GM10847 (cell line): Measurements from ENCODE around the gene EDEM2.
A peak's percentile ranks its signal among the peaks of the same experiment; 100 is the strongest.

Experiments used
- POLR2A ChIP-seq: IDR thresholded peaks from 2 replicates; pipeline ENCODE4 v1.6.1; 2011; ENCODE audit not compliant: insufficient read length; ENCODE audit errors: extremely low read depth

Gene EDEM2, protein sequence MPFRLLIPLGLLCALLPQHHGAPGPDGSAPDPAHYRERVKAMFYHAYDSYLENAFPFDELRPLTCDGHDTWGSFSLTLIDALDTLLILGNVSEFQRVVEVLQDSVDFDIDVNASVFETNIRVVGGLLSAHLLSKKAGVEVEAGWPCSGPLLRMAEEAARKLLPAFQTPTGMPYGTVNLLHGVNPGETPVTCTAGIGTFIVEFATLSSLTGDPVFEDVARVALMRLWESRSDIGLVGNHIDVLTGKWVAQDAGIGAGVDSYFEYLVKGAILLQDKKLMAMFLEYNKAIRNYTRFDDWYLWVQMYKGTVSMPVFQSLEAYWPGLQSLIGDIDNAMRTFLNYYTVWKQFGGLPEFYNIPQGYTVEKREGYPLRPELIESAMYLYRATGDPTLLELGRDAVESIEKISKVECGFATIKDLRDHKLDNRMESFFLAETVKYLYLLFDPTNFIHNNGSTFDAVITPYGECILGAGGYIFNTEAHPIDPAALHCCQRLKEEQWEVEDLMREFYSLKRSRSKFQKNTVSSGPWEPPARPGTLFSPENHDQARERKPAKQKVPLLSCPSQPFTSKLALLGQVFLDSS

DNA sequence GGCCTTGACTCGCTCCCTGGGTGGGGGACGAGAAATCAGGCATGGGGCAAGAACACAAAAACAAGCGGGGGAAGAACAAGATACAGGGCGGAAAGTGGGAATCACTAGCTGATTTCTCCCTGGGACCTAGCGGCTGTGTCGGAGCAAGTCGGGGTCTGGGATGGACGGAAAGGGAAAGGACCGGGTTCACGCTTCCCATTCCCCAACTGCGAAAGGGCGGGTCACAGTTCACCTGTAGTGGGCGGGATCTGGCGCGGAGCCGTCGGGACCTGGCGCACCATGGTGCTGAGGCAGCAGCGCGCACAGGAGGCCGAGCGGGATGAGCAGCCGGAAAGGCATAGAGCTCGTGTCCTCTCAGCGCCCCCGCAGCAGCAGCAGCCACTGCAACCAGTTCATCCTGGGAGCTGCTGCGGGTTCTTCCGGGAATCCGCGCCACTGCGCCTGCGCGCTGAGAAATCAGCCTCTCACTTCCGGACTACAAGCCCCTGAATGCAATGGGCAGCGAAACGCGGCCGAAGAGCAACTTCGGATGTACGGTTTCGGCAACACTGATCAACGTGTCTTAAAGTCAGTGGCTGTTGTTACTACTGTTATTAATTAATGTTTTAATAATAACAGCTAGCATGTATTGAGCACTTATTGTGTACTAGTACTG lies at the start of gene EDEM2:
EDEM2 (minus strand) TSS at position 417 of the 655 bp plus-strand sequence; CDS start at position 339, 78 bp downstream.
- TF ChIP-seq POLR2A: peak; percentile 87

DNA sequence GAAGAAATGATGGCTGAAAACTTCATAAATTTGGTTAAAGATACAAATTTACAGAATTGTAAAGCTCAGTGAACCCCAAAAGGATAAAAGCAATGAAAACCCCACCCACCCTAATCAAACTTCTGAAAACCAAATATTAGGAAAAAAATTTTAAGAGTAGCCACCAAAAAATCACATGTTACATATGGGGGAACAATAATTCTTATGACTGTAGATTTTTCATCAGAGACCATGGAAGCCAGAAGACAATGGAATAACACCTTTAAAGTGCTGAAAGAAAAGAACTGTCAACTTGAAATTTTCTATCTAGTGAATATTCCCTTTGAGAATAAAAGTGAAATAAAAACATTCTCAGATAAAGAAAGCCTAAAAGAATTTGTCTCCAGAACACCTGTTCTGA lies 49.2 kb upstream of the EDEM2 start:
- TF ChIP-seq POLR2A: no peak

GRCh38 chr20:35192118-35192872 lies 45.2 kb upstream of the EDEM2 start:
- TF ChIP-seq POLR2A: no peak

DNA sequence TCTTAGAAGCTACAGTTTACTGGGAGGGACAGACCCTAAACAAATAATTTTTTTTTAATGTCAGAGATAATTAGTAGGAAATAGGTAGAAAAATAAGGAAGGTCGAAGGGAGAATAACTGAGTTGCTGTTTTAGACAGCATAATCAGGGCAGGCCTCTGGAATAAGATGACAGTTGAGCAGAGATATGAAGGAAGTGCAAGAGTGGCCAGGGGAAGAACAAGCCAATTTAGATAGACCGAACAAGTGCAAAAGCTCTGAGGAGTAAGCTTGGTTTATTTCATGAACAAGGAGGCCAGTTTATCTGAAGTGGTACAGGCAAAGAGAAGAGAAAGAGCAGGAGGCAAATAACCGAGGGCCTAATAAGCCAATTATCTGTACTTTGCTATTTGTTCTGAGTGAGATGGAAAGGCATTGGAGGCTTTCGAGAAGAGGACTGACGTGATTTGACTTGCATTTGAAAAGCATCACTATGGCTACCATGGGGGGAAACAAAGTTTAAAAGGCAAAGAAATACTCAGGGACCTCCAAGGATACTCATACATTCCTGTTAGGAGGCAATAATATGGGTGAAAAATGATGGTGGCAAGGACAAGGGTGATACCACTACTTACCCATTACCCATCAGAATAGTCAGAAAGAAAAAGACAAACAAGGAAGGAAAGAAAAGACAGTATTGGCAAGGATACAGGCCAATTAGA lies 44.4 kb upstream of the EDEM2 start:
- no peak for TF ChIP-seq POLR2A

DNA sequence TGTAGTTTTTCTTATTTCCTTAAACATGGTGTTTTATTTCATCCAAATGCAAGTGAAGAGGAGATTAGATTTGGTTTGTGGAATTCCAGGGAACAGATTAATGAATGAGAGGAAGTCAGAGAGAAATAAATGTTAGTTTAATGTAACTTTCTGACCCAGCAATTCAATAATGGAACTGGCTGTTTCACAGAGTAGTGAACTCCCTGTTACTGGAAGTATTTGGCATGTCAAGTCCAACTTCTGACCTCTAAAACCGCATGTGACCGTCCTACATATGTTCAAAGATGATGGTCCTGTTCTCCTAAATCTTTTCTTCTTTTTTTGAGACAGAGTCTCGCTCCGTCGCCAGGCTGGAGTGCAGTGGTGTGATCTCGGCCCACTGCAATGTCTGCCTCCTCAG lies 43.4 kb upstream of the EDEM2 start:
- TF ChIP-seq POLR2A: no peak

DNA sequence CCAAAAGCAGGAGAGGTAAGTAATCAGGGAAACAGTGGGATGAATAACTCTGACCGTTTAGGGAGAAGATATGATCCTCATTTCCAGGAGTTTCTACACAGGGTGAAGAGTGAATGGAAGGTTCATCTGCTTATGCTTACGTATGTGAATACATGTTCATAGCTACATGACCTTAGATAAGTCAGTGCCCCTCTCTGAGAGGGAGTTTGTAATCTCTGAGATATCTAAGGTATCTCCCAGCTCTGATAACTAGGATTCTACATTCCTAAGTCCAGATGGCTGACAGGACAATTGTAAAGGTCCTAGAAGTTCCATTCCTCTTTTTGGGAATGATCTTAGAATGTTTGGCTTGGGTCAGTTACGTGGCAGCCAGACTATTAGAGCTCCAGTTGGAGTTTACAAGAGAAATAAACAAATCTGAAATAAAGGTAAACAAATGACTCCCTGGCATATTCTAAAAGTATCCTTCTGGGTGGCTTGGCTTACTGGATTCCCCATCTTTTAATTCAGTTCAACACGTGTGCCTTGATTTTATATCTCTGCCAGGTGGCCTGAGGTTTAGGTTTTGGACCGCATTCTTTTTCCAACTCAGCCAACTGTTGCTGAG lies 40.6 kb upstream of the EDEM2 start:
- TF ChIP-seq POLR2A: no peak

- no peak for TF ChIP-seq POLR2A
Observed at GRCh38 chr20:35181731-35182130, 34.6 kb upstream of the EDEM2 start.

DNA sequence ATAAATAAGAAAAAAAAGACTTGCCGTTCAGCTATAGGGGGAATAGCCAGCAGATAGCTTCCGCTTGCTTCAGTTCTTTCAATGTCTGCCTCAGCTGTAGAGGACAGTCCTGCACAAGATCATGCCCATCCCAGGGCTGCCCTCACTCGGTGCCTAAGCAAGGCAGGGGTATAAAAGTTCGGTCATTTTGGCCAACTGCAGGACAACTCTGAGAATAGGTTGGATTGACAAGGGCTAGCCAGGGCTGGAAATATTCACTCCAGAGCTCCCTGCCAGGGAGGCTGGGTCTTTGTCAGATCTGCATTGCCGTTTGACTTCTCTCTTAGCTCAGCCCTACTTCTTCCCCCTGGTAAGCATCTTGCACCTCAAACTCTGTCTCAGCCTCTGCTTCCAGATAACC lies 33.1 kb upstream of the EDEM2 start:
- no peak for TF ChIP-seq POLR2A

GRCh38 chr20:35179292-35180212 lies 32.4 kb upstream of the EDEM2 start:
- TF ChIP-seq POLR2A: no peak

DNA sequence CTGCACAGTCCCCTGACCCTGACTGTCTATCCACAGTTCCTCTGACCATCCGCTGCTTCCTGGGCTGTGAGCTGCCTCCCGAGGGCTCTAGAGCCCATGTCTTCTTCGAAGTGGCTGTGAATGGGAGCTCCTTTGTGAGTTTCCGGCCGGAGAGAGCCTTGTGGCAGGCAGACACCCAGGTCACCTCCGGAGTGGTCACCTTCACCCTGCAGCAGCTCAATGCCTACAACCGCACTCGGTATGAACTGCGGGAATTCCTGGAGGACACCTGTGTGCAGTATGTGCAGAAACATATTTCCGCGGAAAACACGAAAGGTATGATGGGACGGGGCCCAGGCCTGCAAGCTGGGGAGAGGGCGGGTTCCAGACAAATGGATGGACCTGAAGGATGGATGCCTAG lies 29.0 kb upstream of the EDEM2 start:
- no peak for TF ChIP-seq POLR2A

DNA sequence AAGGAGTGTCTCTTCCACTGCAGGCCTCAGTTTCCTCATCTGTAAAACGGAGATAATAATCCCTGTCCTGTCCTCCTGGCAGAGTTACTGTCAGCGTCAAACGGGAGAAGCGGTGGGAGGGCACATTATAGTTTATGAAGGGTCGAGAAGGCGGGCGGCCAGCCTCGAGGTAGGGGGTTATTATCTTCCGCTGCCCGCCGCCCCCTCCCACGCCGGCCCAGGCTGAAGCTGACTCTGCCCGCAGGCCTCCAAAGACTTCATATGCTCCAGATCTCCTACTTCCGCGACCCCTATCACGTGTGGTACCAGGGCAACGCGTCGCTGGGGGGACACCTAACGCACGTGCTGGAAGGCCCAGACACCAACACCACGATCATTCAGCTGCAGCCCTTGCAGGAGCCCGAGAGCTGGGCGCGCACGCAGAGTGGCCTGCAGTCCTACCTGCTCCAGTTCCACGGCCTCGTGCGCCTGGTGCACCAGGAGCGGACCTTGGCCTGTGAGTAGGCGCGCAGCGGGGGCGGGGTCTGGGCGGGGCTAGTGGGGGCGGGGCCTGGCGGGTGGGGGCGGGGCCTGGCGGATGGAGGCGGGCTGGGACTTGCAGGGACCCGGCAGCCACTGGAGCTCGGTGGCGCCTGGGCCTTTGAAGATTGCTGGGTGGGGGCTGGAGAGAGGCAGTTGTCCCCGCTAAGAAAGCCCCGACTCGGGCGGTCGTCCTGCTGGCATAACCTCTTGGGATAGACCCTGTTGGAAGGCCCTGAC lies 27.5 kb upstream of the EDEM2 start:
- TF ChIP-seq POLR2A: no peak

GRCh38 chr20:35173576-35174192 lies 26.5 kb upstream of the EDEM2 start:
- TF ChIP-seq POLR2A: no peak
